Ectodermal cell (in vitro differentiated cells): ENCODE measurements around the gene CSRP3. TPM values are rescaled to one million over a fixed set of nuclear protein-coding genes. Genes with fewer than 3 reads are reported as not detected.

Source experiments
- H3K27ac ChIP-seq: 2 replicates; pipeline ENCODE4 v1.7.0; 2013; ENCODE audit warnings: mild to moderate bottlenecking, low read depth, low read length; ENCODE audit not compliant: insufficient read depth, poor library complexity, severe bottlenecking
- H3K27me3 ChIP-seq: 2 replicates; pipeline ENCODE4 v1.7.0; 2013; ENCODE audit warnings: mild to moderate bottlenecking, low read length; ENCODE audit not compliant: insufficient read depth, control insufficient read depth, poor library complexity, severe bottlenecking
- H3K36me3 ChIP-seq: one replicate; pipeline ENCODE4 v1.7.0; 2013; ENCODE audit warnings: low read length; ENCODE audit not compliant: control insufficient read depth, insufficient read depth
- H3K4me1 ChIP-seq: one replicate; pipeline ENCODE4 v1.7.0; 2013; ENCODE audit warnings: low read length; ENCODE audit not compliant: control insufficient read depth, insufficient read depth
- H3K4me3 ChIP-seq: 2 replicates; pipeline ENCODE4 v1.7.0; 2013; ENCODE audit warnings: low read depth, low read length, control low read depth; ENCODE audit not compliant: insufficient read depth
- H3K9me3 ChIP-seq: 2 replicates; pipeline ENCODE4 v1.7.0; 2013; ENCODE audit warnings: mild to moderate bottlenecking, low read length, moderate library complexity; ENCODE audit not compliant: control insufficient read depth
- WGBS, 2 experiments: methylation state at CpG; one replicate each; pipeline ENCODE4 v1.1.7; 2013; ENCODE audit warnings: missing lambda C conversion rate in 2 of 2; 5-methylcytosine and 5-hydroxymethylcytosine counted together
- polyA plus RNA-seq, 4 experiments: library from polyadenylated mRNA; stranded (reverse); fragments of 50-300 nt; gene quantifications; one replicate each; pipeline ENCODE4 v1.2.3, GENCODE V29; 2013

CSRP3 gene
- not detected for polyA plus RNA-seq (2013, experiment 1 of 4)
- not detected for polyA plus RNA-seq (2013, experiment 2 of 4)
- polyA plus RNA-seq (2013, experiment 3 of 4) = not detected
- not detected for polyA plus RNA-seq (2013, experiment 4 of 4)

DNA sequence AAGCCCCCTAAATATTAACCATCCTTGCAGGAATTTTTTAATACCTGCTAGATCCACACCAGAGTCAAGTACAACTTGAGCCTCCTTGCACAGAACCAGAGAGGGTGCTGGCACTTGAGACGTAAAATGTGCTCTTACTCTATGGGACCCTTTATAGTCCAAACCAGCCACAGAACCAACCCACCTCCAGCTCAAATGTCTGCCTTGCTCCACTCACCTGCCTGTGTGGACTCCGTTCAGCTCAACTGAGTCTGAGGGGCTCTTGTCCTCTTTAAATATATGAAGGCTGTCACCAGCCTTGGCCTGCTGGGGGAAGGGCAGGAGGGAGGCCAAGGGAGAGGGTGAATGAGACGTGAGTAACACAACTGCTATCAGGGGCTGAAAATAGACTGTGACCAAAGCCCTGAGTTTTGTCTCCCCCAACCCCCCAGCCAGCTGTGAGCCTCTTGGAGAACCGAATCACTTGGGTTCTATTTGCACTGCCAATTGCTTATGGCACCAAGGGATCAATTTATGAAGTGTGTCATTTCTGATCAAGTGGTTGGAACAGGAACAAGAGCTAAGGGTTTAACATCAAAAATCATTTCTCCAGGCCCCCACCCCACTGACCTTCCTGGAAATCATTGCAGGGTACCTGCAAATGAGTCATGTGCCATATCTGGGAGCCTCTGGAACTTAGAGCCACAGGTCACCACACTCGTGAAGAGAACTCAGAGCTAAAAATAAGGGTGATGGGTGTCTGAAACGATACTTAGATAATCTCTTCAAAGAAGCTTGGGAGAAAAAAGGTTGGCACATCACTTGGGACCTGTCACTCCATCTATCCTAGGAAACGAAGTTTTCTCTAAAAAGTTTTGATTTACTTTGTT is at the start of gene CSRP3:
CSRP3 (minus strand) TSS at position 247 of the 869 bp plus-strand sequence. CDS start 9,535 bp downstream, outside the sequence.
- Histone ChIP-seq H3K4me1 (no peaks in the 10 kb centered on the region), H3K4me3 (no peak within 1 kb of the TSS), H3K27ac (no peak within 1 kb of the TSS), H3K36me3 (no peaks in the 10 kb centered on the region), H3K27me3 (no peaks in the 10 kb centered on the region), H3K9me3 (no peaks in the 10 kb centered on the region)
- 88 to 90% methylated on average over 6 to 7 of the region's 7 CpGs for WGBS, 2 experiments

DNA sequence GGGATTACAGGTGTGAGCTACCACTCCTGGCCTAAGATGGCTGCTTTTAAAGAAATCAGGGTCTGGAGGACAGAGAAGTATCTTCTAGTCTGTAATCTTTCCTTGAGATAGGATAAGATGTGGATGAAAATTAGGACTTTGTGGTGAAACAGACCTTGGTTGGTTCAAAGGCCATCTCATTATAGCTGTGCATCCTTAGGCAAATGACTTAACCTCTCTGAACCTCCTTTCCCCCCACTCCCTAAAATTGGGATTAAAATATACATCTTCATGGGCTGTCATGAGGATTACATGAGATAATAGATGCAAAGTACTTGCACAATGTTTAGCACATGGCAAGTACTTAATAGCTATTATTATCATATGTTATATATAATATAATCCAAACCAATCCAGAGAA is 49.8 kb upstream of the CSRP3 start:
- Histone ChIP-seq H3K4me3 (no peak overlapping the region), H3K36me3 (no peaks in the 10 kb centered on the region), H3K27ac (no peak overlapping the region), H3K9me3 (no peaks in the 10 kb centered on the region), H3K27me3 (no peaks in the 10 kb centered on the region), H3K4me1 (peaks cover 9% of the 10 kb centered on the region)

- Histone ChIP-seq H3K27me3 (peaks cover 29% of the 10 kb centered on the region), H3K36me3 (no peaks in the 10 kb centered on the region), H3K4me3 (no peak overlapping the region), H3K4me1 (no peaks in the 10 kb centered on the region), H3K9me3 (no peaks in the 10 kb centered on the region), H3K27ac (no peak overlapping the region)
- WGBS, 2 experiments = 92 to 100% methylated on average over 1 of the region's 1 CpG
Observed at GRCh38 chr11:19246816-19247215, 45.0 kb upstream of the CSRP3 start.

DNA sequence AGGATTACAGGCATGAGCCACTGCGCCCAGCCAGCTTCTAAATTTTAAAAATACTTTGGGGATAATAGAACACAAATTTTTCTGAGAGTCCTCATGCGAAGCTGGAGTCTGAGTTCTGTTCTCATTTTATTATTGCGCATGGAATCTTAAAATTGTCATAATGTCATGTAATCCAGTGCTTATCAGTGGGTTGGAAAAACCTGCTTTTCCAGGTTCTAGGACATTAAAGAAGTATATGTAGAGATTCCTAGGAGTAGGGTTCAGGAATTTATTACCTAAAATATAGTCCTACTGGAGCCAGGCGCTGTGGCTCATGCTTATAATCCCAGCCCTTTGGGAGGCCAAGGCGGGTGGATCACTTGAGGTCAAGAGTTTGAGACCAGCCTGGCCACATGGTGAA is 43.6 kb upstream of the CSRP3 start:
- Histone ChIP-seq H3K4me1 (no peaks in the 10 kb centered on the region), H3K9me3 (no peaks in the 10 kb centered on the region), H3K4me3 (no peak overlapping the region), H3K27me3 (peaks cover 34% of the 10 kb centered on the region), H3K27ac (no peak overlapping the region), H3K36me3 (no peaks in the 10 kb centered on the region)
- 76 to 79% methylated on average over 5 of the region's 5 CpGs for WGBS, 2 experiments

DNA sequence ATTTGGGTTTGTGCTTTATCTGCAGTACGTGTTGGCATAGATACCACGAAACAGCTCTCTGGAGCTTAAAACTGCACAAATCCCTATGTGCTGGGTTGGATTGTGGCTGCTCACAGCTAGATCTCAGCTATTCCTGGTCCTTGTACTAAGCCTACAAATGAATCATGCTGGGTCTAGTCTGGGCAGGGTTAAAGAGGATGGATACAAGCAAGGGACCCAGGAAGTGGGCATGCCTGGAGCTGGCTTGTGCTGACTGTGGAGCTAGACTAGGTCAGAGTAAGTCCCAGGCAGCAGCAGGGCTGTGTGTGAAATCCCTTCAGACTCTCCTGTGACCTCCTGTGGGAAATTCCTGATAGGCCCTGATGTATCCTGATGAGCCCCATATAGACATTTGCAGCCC is 42.8 kb upstream of the CSRP3 start:
- H3K27me3 ChIP-seq = peaks cover 34% of the 10 kb centered on the region

GRCh38 chr11:19244084-19244483 is 42.3 kb upstream of the CSRP3 start:
- WGBS, 2 experiments = 91% methylated on average over 6 of the region's 6 CpGs
- no peaks in the 10 kb centered on the region for H3K9me3 ChIP-seq

More for the DNA sequence above, 42.8 kb upstream of the CSRP3 start:
- Histone ChIP-seq H3K27ac (no peak overlapping the region), H3K9me3 (no peaks in the 10 kb centered on the region), H3K36me3 (no peaks in the 10 kb centered on the region), H3K4me1 (peaks cover 3% of the 10 kb centered on the region), H3K4me3 (no peak overlapping the region)
- 92 to 96% methylated on average over 2 of the region's 2 CpGs for WGBS, 2 experiments

DNA sequence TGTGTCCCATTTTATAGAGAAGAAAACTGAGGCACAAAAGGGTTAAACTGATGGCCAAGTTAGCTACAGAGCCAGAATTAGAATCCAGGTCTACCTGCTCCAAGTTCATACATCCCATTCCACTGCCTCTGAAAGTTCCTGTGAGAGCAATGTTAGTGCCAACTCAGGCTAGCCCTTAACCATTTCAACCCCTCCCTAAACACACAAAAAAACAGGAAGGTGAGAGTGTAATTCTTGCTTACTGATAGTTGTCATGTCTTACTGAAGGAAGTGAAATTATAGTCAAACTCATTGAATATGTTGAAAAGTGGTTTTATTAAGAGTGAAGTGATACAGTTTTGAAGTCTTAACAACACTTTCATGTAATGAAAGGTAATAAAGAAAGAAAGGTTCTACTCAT is 41.8 kb upstream of the CSRP3 start:
- Histone ChIP-seq H3K4me1 (peaks cover 3% of the 10 kb centered on the region), H3K9me3 (no peaks in the 10 kb centered on the region), H3K27me3 (peaks cover 34% of the 10 kb centered on the region), H3K36me3 (no peaks in the 10 kb centered on the region), H3K27ac (no peak overlapping the region), H3K4me3 (no peak overlapping the region)

More at GRCh38 chr11:19244084-19244483, 42.3 kb upstream of the CSRP3 start:
- Histone ChIP-seq H3K4me3 (no peak overlapping the region), H3K4me1 (peaks cover 3% of the 10 kb centered on the region), H3K27ac (no peak overlapping the region), H3K36me3 (no peaks in the 10 kb centered on the region), H3K27me3 (peaks cover 34% of the 10 kb centered on the region)

DNA sequence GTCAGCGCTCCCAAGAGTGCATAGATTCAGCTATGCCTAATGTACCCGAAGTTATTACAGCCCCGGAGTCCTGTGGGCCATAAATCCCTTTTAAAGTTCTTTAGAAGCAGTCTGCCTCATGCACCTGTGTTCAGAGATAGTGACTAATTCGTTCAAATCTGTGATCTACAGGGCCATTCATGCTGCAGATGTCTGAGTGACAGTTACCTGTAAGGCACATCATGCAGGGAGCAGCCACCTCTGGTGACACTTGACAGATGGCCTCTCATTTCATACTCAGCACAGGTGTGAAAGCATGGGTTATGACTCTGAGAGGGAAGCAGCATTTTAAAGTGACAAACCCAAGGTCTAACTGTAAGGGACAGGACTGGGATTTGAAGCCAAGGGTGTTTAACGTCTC is 41.4 kb upstream of the CSRP3 start:
- 69 to 70% methylated on average over 5 of the region's 5 CpGs for WGBS, 2 experiments

DNA sequence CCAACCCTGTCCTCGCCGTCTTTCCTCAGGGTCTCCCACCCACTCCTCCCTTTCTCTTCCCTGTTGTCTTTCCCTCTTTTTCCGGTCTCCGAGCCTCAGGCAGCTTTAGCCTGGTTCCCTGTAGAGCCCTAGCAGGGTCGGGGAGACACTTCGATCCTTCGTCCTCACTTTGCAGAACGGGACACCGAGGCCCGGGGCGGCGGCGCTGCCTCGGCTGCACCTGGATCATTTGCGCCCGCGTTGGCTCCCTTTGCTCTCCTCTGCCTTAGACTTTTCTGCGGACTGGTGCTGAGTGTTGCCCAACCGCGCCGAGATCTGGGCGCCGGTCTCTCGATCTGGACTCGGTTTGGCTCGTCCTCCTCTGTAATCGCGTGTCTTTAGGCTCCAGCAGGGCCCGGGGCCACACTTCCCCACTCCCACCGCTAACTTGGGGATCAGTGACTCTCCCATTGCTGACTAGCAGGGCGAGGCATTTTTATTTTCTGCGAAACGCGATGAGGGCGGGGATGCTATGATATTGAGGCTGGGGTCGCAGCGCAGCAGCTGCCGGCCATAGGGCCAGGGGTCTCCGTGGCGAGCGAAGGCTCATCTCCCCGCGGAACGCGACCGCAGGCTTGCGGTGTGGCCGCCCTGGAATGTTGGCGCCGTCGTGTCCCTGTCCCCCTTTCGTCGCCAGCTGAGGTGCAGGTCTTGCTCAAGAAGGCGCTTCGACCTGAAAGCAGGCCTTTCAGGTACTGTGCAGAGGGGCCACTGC is 40.6 kb upstream of the CSRP3 start:
- Histone ChIP-seq H3K9me3 (no peaks in the 10 kb centered on the region), H3K4me3 (peak overlapping the region; percentile 72), H3K4me1 (peaks cover 3% of the 10 kb centered on the region), H3K27ac (no peak overlapping the region), H3K27me3 (peaks cover 34% of the 10 kb centered on the region), H3K36me3 (peaks cover under 1% of the 10 kb centered on the region)
- WGBS, 2 experiments = 6 to 7% methylated on average over 55 of the region's 55 CpGs

More for the DNA sequence above, 41.4 kb upstream of the CSRP3 start:
- Histone ChIP-seq H3K4me1 (peaks cover 3% of the 10 kb centered on the region), H3K9me3 (no peaks in the 10 kb centered on the region), H3K4me3 (no peak overlapping the region), H3K27ac (no peak overlapping the region), H3K36me3 (no peaks in the 10 kb centered on the region), H3K27me3 (peaks cover 34% of the 10 kb centered on the region)
